ENCODE measurements around the gene RAB6A.

DNA sequence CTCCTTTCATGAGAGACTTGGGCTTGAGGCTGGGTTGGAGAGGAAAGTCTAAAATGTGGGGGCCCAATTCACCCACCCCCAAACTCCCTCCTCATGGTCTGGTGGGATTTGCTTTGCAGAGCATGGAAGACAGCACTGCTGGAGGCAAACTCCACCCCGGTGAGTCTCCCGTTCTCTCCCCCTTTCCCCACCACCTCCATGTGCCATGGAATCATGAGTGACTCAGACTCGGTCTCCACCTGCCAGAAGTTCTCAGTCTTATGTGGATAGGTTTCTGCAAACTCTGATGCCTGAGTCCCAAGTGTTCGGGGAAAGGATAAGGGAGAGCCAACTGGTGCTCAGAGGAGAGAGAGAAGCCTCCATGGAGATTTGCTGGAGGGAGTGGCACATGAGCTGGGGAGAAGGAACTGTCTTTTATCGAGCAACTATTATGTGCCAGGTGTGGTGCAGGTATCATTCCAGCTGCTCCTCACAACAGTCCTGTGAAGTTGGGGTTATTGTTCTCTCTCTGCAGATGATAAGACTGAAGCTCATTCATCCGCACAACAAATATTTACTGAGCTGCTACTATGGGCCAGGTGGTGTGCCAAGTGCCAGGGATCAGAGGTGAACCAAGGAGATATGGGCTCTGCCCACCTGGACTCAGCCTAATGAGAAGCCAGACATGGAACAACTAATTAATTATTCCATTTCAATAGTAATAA is 107.9 kb downstream of the RAB6A start:
- TF ChIP-seq PHF8 (conservative IDR thresholded peaks at IDR 0.05; ENCODE audit: low read depth, low read length) (no peak), CTCF (IDR thresholded peaks at IDR 0.05; ENCODE audit: control extremely low read depth in 1 of 3, insufficient read depth in 1 of 3, low read depth in 1 of 3, low read length in 3 of 3) (no peak), EZH2 (IDR thresholded peaks at IDR 0.05; ENCODE audit: low read depth, low read length, severe bottlenecking) (no peak), BCL11A (IDR thresholded peaks at IDR 0.05; ENCODE audit: low read depth in 2 of 2, low read length in 2 of 2) (no peak), POU5F1 (IDR thresholded peaks at IDR 0.05; ENCODE audit: low read depth, low read length) (no peak)

Measured in H1 (cell line).